NCI-H1092 treated with DMSO at 0.1 percent for 48 hours (cell line): ENCODE results near the gene GCG.

Experiments
- DNase-seq: peaks from one replicate; lab custom pipeline; 2025; lab: John Stamatoyannopoulos, UW

GCG gene

DNA sequence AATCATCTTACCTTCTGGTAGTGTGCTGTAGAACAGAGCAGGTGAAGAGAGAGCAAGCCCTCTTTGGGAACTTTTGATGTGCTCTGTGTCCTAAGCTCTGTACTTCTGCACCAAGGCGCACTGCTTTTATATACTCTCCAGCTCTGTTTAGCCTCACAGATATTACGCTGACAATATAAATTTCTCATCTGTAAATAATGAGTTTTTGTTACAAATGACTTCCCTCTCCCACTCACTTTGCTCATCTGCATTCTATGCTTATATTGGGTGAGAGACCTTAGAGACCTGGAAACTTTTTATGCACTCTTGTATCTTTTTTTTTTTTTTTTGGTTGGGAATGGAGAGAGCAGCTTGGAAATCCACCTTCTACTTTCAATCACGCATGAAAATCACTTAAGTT is at the start of gene GCG:
GCG (minus strand) TSS at position 101 of the 400 bp plus-strand sequence. CDS start 3,069 bp downstream, outside the sequence.
- DNase-seq: no peak

DNA sequence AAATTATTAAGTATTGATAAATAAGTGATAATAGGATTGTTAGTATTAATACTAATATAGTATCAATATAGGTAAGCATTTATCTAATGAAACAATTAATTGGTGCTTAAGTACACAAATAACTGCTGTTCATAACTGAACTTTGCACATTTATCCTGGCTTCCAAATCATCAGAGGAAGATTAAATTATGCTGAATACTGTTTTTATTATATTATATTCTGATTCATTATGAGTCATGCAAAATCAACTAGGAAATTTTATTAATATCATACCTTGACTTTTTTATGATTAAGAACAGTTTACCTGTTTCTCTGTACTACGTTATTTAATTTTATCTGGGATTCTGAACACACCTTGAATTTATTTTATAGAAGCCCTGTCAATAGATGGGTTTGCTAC is 48.6 kb upstream of the GCG start:
- DNase-seq: no peak

DNA sequence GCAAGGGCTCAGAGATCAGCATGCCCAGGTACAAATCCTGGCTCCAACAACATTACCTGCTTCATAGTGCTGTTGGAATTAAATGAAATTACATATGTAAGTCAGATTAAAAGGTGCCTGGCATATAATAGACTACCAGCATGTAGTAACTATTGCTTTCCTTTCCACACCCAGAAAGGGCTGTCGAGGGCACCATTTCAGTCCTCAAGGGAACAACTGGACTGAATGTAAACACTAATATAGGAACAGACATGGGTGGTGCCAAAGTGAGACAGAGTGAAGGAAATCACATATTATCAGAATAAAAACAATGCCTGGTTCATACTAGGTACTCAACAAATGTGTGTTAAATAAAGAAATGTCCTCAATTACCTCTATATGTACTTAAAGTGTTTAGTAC is 47.9 kb upstream of the GCG start:
- no peak for DNase-seq

DNA sequence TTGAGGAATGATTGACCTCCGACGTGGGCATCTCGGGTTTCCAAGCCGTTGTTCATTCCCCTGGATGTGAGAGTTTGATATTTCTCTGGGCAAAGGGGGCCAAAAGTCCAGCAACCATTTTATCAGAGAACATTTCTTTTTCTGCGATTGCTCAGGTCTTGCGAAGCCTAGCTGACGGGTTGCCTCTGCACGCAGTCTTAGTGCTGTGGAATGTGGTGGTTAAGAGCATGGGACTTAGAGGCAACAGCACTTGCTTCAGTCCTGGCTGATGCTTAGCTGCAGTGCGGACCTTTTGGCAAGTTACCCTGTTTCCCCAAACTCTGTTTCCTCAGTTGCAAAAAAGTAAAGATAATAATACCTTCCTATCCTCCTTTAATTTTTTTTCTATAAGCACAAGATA is 46.2 kb upstream of the GCG start:
- no peak for DNase-seq

DNA sequence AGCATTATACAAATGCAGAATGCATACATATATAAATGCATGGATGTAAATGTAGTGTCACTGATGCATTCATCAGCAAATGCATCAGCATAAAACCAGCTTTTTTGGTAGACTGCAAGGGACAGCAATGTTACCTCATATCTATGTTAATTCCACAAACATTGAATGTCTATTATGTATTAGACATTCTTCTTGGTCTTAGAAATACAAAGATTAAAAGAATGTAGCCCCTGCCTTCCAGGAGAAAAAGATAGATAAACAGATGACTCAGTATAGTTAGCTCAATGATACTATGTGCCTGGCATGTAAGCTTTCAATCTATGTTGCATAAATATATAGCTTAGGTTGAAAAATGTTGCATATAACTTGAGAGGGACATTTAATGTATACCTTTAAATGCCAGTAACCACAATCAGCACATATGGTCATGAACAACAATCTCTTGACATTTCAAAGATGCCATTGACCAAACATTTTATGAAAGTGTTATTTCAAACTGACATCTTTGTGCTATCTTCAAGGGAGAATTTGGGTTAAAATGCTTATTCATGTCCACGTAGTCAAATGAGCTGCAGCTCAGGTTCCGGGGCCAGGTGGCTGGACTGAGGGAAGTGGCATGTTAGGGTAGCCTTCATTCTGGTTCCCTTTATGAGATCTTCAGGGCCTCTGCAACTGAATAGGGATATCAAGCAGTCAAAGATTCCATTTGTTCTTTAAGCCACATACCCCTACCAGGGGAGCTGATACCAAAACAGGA is 45.2 kb upstream of the GCG start:
- no peak for DNase-seq

GRCh38 chr2:162196638-162197037 is 44.6 kb upstream of the GCG start:
- DNase-seq: no peak

DNA sequence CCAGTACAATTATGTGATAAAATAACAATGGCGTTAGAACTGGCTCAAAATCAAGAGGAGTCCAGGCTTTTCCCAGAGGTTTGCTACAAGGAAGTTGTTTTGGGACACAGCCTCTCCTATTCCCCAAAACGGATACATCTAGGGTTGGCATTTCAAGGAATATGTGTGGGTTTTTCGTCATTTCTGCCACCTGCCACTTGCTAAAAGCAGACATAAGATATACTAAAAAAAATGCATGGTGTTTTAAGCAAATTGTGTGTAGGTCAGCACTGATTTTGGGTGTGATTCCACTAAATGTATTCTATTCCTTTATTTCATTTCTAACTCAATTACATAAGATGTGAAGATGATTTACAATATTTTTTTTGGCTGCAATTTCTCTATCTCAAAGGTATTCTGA is 36.4 kb upstream of the GCG start:
- no peak for DNase-seq

GRCh38 chr2:162185541-162186232 is 33.6 kb upstream of the GCG start:
- no peak for DNase-seq

GRCh38 chr2:162184821-162185450 is 32.9 kb upstream of the GCG start:
- DNase-seq: no peak

- no peak for DNase-seq
Measured at GRCh38 chr2:162184359-162184758, 32.3 kb upstream of the GCG start.

DNA sequence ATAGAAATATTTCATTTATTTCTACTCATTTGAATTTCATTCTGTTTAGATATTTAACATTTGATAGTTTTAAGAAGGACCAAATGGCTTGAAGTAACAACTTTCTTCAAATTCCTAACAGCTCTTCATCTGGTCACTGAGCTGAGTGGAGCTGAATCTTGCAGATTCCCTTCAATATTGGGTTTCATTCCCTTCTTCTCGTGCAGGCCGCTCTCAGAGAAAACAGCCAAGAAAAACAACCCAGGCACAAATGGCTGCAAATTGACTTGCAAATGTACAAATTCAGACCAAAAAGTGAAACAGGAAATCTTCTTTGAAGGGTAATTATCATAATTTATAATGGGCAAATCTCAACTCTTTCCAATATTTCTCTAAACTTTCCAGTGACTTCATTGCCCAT is 30.3 kb upstream of the GCG start:
- no peak for DNase-seq

DNA sequence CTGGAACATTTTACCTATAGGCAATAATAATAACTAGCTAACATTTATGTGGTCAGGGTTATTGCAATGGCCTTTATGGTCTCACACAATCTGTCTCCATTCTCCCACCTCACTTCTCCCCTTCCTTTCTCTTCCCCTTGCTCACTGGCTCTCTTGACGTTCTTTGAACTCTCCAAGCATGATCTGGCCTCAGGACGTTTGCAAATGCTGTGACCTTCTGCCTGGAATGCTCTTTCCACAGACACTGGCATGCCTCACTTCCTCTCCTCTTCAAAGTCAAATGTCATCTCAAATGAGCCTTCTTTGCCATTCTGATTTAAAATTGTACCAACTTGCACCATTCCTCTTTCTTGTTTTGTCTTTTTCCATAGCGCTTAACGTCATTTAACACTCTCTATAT is 25.3 kb upstream of the GCG start:
- DNase-seq: no peak

DNA sequence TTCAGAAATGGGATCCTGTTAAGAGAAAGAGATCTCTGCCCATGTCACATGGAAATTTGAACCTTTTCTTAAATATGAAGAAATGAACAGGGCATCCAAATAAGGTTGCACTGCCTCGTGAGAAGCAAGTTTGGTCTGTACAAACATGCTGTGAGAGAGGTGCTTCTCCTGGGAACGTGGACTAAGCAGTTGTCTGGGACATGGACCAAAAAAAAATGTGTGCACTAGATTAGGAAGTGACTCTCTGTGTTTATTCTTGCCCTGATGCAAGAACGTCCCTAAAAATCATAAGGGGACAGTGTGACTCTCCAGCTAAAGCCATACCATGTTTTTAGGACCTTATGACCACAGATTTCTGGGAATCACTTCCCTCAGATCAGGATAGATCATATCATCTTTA is 23.7 kb upstream of the GCG start:
- no peak for DNase-seq

DNA sequence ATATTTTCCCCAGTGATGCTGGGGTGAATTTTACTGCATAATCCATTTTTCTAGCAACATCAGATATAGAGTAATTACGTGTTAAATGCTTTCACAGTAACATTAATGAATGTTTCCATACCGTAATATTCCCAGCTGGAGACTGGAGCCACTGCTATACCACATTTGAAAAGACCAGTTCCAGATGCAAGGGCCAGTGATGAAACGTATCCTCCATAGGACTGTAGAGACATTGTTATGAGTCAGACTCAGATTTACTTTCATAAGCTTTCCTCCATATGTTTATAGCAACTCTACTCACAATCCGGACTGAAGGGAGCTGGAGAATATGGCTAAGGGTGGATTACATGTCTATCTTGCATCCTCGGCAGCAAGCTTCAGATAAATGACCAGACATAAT is 22.7 kb upstream of the GCG start:
- no peak for DNase-seq

GRCh38 chr2:162172802-162173370 is 20.8 kb upstream of the GCG start:
- no peak for DNase-seq

DNA sequence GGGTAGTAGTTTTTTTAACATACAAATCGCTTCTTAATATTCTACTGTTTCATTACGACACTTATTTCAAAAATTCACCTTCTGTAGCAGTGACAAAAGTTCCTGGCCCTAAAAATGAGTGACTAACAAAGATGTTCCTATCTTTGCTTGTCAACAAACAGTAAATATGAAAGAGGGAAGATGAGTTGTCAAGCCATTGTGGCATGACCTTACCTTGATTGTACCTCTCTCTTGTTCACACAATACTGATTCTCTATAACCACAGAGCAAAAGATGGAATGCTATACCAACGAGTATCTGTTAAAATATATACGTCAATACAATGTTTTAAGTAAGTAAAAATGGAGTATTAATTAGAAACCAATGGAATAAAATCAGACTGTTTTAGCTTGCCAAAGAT is 14.7 kb upstream of the GCG start:
- DNase-seq: no peak

GRCh38 chr2:162166174-162166573 is 14.1 kb upstream of the GCG start:
- DNase-seq: no peak

DNA sequence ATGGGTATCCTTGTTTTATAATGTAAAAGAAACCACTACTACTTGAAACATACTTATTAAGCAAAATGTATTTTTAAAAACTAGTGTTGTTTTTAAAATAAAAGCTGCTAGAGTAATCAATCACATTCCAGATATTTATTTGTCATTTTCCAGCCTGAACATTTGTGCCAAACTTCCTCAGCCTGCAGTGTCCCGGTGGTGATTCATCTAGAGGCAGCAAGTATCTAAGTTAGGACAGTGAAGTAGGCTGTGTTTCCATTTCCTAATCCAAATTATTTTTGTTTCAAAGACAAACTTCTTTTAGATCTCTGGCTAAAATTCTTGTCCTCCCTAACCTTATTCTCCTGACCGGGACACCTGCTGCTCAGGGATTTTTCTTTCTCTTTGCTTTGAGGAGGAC is 12.8 kb upstream of the GCG start:
- no peak for DNase-seq

DNA sequence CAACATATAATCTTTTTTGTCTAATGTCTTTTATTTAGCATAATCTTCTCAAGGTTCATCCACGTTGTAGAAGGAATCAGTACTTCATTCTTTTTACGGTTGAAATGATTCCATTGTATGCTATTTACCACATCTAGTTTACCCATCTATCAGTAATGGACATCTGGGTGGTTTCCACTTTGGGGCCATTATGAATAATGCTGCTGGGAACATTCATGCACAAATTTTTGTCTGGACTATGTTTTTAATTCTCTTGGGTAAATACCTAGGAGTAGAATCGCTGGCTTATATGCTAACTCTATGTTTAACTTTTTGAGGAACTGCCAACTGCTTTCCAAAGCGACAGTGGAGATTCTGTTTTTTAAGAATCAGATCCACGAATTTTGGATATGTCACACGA is 7.4 kb upstream of the GCG start:
- no peak for DNase-seq

- no peak for DNase-seq
Measured at GRCh38 chr2:162156149-162156548, 4.1 kb upstream of the GCG start.

GRCh38 chr2:162155093-162155492 is 3.0 kb upstream of the GCG start:
- DNase-seq: no peak

DNA sequence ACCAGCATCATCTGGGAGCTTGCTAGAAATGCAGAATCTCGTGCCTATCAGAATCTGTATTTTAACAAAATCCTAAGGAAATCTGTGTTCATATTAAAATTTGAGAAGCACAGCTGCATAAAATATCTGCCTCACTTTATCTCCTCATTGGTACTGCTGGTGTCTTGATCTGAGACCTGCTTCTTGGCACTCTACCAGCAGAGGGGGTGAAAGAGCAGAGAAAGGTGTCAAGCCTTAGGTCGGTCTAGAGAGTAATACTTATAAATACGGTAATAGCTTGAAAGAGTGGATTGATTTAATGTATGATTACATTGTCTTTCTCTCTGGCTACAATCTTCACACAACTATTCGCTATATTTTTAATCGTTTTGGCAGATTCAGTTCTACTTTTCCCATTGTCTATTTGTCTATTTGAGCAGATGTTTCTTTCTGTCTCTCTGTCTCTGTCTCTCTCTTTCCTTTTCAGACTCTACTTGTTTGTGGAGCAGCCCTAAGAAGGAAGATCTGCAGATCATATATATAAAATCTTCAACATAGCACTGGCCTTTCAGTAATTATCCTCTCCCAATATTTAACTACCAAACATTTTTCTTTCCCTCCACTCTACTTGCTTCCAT is 1.7 kb upstream of the GCG start:
- peak; percentile 47 for DNase-seq

DNA sequence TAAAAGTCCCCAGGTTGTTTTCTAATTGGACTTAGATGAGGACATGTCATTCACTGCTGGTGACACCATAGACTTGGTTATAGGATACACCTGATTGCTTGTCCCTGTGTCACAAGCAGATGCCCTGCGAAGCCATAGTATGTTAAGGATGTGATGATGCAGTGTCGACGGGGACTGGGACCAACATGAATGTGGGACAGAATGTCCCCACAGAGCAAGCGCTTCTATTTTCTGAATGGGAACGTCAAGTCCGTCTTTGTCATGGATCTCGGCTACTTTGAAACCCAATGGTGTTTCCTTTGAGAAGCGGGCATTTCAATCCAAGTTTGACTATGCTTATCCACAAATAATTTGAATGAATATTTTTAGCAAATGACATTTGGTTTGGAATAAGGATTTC is 2.1 kb downstream of the GCG start:
- DNase-seq: no peak
